NCI-H1092 (cell line): ENCODE measurements around the gene SSTR5.
"Not testable (repeated sequence)": the region's sequence is repeated elsewhere in the genome, so short reads cannot be mapped to it uniquely, and the experiment has no call there.

ENCODE experiments used
- DNase-seq: peaks from one replicate; lab custom pipeline; 2025; lab: John Stamatoyannopoulos, UW

SSTR5 gene

GRCh38 chr16:1072526-1073261, at the start of gene SSTR5:
Gene SSTR5 (plus strand): TSS chr16:1072747. CDS start chr16:1078869, 6,122 bp downstream.
- no peak for DNase-seq

DNA sequence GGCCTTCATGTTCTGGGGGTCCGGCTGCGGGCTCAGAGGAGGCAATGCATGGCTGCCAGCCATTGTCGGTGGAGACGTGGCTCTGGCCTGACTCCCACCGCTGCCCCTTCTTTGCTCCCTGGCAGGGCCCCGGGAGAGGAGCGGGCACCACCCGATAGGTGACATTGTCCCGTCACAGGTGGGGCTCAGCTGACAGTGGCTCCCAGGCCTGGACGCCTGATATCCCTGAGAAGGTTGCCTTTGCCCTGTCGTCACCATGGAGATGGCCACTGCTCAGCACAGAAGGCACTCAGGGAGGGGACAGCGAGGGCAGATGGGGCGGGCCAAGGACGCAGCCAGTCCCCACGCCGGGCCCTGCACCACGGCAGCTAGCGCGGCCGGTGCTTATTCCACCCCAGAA, 48.4 kb upstream of the SSTR5 start:
- no peak for DNase-seq

GRCh38 chr16:1025183-1025809, 47.3 kb upstream of the SSTR5 start:
- DNase-seq = not testable (repeated sequence)

GRCh38 chr16:1026057-1026783, 46.3 kb upstream of the SSTR5 start:
- DNase-seq = peak; percentile 11

DNA sequence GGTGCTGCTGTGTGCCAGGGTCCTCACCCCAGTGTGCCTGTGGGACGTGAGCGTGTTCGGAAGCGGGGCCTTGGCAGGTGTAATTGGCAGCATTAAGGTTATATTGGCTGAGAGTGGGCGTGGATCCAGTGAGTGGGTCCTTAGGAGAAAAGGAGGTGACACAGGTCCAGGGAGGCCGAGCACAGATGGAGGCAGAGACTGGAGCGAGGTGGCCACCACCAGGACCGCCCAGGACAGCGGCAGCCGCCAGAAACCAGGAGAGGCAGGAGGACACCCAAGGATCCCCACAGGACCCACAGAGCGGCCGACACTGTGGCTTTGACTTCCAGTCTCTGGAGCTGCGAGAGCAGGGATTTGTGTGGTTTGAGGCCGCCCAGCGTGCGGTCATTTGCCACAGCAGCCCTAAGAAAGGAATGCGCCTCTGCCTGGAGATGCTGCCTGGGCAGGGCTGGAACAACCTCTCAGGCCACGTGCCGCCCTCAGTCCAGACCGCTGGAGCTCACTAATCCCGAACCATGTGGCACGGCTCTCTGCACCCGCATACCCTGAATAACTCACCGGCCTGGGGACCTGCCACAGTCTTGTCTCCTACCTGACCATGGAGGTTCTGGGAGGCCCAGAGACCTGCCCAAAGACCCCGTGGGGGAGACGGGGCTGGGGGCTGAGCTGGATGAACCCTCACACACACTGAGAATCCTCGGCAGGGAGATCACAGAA, 45.6 kb upstream of the SSTR5 start:
- DNase-seq = no peak

- no peak for DNase-seq
These were observed 45.1 kb upstream of the SSTR5 start for GRCh38 chr16:1027501-1027815.

DNA sequence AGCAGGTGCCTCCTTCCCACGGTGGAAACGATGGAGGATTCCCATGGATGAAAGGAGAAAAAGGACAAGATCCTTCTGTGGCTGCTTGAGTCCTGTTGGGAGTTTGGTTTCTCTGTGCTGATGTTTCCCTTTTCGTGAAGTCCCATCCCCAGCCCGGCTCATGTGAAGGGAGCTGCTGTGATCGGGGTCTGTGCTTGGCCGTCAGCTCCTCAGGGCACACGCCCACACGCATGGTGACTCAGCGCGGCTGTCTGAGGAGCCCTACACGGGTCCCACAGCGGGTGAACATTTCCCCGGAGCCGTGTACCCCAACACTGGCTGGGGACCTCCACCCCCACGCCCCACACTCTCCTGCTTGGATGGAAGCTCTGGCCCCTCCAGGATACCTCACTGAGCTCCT, 44.5 kb upstream of the SSTR5 start:
- DNase-seq = no peak

DNA sequence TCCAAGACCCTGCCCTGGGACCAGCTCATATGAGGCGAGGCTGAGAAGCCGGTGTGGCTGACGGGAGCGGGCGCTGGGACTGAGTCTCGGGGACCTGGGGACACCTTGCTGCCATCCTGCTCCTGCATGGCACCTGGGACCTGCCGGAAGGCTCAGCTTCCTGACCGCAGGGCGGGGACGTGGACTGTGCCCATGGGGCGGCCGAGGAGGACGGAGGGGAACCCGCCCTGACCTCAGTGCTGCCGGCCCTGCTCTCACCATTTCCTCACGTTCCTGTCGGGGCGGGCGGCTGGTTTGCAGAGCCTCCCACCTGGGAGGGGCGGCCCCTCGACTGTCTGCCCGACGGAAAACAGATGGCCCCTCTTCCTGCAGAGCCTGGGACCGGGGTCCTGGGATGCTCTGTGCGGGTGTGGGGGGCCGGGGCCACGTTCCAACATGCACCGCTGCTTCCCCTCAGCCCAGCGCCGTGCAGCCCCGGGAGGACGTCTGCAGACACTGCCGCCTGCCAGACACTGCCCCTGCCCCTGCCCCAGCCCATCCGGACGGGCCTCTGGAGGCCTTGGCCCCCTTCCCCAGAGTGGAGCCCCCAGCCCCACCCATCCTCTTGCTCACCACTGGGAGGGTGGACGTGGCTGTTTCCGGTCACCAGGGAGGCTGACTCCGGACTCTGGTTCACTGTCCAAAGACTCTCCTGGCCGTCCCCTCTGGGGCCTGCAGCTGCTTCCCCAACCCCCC, 43.9 kb upstream of the SSTR5 start:
- no peak for DNase-seq

DNA sequence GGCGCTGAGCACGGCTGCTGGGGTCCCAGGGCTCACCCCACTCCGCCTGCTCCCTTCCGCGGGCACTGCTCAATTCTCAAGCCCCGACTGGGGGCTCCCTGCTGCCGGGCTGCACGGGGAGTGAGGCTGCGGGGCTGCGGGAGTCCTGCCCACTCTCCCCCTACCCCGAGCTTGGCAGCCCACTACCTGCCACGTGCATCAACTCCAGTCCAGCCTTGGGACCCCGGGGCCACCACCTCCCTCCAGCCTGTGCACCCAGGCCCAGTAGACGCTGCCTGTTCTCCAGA, 43.3 kb upstream of the SSTR5 start:
- DNase-seq = no peak

GRCh38 chr16:1030473-1030901, 42.1 kb upstream of the SSTR5 start:
- DNase-seq = no peak

DNA sequence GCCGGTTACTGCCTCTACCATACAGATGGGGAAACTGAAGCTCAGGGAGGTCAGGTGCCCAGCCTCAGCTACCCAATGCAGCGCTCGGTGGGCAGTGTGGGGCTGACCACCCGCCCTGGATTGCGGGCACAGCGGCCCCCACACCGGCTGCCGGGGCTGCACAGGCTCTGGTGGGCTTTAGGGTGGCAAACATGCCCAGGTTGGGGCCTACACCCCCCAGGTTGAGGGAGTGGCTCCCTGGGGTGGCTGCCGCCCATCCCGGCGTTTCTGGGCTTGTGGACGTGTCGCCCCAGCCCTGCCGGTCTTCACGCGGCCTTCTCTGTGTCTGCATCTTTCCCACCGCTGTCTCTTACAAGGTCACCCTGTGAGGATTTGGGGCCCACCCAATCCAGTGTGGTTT, 40.9 kb upstream of the SSTR5 start:
- DNase-seq = no peak

- no peak for DNase-seq
These were observed 39.9 kb upstream of the SSTR5 start for GRCh38 chr16:1032607-1033006.

GRCh38 chr16:1033128-1033679, 39.3 kb upstream of the SSTR5 start:
- DNase-seq = no peak

DNA sequence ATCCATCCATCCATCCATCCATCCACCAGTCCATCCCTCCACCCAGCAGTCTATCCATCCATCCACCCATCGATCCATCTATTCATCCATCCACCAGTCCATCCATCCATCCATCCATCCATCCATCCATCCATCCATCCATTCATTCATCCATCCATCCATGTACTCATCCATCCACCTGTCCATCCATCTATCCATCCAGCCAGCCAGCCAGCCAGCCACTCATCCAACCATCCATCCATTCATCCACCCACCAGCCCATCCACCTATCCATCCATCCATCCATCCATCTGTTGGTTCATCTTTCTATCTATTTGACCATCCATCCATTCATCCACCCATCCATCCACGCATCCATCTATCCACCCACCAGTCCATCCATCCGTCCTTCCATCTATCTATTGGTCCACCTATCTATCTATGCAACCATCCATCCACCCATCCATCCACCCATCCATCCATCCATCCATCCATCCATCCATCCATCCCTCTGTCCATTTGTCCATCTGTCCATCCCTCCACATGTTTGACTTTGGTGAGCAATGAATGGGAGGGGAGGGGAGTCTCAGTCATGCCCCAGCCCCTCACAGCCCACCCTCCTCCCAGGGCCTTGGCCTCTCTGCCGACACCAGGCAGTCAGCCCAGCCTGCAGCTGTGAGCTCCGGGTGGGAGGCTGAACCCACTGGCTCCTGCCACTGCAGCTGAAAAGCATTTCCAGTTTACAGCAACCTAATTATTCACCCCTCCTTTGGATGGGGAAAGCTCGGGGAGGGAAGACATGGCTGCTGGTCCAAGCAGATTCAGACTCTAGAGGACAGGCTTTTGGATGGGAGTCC, 38.1 kb upstream of the SSTR5 start:
- no peak for DNase-seq

- no peak for DNase-seq
These were observed 37.5 kb upstream of the SSTR5 start for GRCh38 chr16:1035066-1035415.

DNA sequence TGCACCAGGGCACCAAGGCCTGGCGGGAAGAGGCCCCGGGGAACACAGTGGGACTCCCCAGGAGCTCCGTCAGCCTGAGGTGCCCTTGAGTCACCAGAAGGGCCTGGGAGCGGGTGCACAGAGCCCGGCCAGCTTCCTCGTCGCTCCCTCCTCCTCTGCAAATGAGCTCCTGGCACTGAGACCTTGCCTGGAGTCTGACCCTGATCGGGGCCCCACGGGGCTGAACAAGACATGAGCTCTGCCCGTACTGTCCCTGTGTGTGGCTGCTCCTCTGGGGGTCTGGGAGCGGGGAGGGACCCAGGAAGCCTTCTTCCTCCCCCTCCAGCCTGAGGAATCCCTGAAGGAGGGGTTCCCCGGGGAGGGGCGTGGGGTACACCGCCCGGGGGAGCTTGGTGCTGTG, 36.4 kb upstream of the SSTR5 start:
- no peak for DNase-seq

DNA sequence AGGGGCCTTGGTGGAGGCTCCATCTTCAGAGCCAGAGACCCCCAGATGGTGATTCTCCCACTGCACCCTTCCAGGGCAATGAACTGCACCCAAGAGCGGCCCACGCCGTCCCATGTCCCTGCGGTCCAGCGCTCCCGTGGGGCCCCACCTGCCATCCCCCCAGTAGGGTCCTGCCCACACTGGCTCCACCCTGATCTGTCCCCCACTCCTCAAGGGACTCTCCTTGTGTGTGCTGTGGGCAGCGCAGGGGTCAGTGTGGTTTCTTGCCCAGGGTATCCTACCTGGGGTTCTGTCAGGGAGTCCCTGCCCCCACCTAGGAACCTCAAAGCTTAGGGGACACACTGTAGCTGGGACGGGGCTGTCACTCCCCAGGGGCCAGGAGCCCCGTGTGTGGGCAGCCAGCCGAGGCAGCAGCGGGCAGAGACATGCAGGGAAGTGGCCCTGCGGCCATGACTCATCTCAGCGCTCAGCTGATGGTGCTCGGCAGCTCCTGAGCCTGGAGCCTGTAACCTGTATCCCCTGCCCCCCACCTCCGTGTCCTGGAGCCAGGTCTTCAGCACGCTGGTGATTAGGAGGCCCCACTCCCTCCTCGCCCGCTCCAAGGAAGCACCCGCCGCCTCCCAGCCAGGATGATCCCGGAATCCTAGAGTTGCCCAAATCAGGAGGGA, 35.7 kb upstream of the SSTR5 start:
- no peak for DNase-seq

DNA sequence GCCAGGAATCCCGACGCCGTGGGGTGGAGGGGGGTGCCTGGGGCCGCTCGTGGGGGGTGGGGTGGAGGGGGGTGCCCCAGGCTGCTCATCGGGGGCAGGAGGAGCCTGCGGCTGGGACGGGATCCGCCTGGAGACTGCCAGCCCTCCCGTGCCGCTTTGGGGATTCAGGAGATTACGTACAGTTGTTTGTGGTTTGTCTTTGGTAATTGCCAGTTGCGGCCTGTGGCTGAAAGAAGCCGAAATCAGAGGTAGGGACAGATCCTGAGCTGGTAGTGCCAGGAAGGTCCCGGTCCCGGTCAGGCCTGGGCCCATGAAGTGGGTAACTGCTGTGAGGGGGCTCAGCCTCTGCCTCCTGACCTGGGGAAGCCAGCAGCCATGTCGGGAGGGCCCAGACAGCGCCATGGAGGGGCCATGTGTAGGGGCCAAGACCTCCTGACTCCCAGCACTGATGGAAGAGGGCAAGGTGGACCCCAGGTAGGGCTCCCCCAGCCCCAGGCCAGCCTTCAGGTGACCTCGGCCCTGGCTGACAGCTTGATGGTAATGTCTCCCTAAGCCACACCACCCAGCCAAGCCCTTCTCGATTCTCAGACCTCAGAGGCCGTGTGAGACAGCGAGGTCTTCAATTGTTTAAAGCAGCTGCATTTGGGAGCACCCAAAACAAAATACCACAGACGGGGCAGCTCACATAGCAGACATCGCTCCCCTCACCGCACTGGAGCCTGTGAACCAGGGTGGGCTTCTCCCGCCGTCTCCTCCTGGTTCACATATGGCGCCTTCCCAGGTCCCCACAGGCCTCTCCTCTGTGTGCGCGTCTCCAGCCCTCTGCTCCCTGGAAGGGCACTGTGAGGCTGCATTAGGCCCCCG, 34.9 kb upstream of the SSTR5 start:
- DNase-seq = no peak

- no peak for DNase-seq
These were observed 33.6 kb upstream of the SSTR5 start for GRCh38 chr16:1038932-1039331.

GRCh38 chr16:1039762-1040161, 32.8 kb upstream of the SSTR5 start:
- no peak for DNase-seq
